ENCODE results near the gene SLC22A6. TPM values are rescaled to one million over a fixed set of nuclear protein-coding genes. Genes with fewer than 3 reads are reported as not detected.

SLC22A6 gene
- total and polyA plus RNA-seq, 3 experiments from 2014 or later = not detected

DNA sequence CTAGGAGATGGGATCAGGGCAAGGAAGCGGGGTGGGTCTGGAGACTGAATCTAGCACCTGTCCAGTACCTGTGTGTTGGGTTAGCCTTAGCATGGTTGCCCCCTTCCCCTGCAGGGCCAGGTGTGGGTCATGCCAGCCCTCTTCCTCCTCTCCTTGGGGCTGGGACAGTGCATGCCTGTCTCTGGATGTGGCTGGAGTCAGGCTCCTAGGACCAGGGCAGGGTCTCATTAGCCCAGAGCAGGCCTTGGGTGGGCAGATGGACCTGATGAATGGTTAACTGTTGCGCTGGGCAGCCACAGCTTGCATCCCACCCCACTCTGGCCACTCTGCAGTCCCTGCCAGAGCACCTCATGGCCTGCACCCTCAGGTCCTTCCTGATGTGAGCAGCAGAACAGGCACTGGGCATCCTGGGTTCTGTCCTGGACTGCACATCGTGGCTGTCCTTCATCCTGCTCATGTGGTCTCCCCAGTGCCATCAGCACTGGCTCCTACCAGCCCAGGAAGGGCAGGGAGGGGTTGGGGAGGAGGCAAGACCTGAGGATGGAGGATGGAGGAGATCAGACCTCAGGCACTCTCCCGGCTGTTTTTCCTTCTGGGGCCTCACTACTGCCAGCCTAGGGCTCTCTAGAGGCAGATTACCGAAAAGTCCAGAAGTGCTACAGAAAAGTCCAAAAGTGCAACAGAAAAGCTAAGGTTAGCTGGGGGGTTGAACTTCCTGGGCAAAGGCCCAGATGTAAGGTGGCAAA is 50.8 kb downstream of the SLC22A6 start:
- no peaks in the 10 kb centered on the region for H3K36me3 Mint-ChIP-seq
- POLR2A ChIA-PET = no interaction called here
- CTCF ChIA-PET = no interaction called here
- H3K27ac Mint-ChIP-seq = no peak overlapping the region
- Histone ChIP-seq H3K27me3 (ENCODE audit: insufficient read depth, low read length, poor library complexity, severe bottlenecking) (no peaks in the 10 kb centered on the region), H3K4me3 (ENCODE audit: low read length) (no peak overlapping the region), H3K4me1 (ENCODE audit: insufficient read depth, low read length) (no peaks in the 10 kb centered on the region), H3K27ac (ENCODE audit: low read depth, low read length) (no peak overlapping the region), H3K9me3 (ENCODE audit: low read length) (no peaks in the 10 kb centered on the region), H3K36me3 (ENCODE audit: insufficient read depth, low read length) (no peaks in the 10 kb centered on the region)
- H3K9me3 Mint-ChIP-seq = no peaks in the 10 kb centered on the region
- no peak overlapping the region for H3K4me3 Mint-ChIP-seq
- DNase-seq = no peak
- no peaks in the 10 kb centered on the region for H3K4me1 Mint-ChIP-seq
- peaks cover 26 to 33% of the 10 kb centered on the region in 2 donors for H3K27me3 Mint-ChIP-seq

- CTCF ChIA-PET = no interaction called here
- H3K27ac Mint-ChIP-seq = no peak overlapping the region
- H3K9me3 ChIP-seq (ENCODE audit: low read length) = no peaks in the 10 kb centered on the region
- no peak overlapping the region for H3K4me3 ChIP-seq (ENCODE audit: low read length)
- no peak overlapping the region for H3K27ac ChIP-seq (ENCODE audit: low read depth, low read length)
- H3K9me3 Mint-ChIP-seq = no peaks in the 10 kb centered on the region
- POLR2A ChIA-PET = no interaction called here
- no peaks in the 10 kb centered on the region for H3K4me1 Mint-ChIP-seq
- H3K4me3 Mint-ChIP-seq = no peak overlapping the region
- H3K27me3 Mint-ChIP-seq = peaks cover 33 to 40% of the 10 kb centered on the region in 2 donors
- DNase-seq = no peak
- no peaks in the 10 kb centered on the region for H3K27me3 ChIP-seq (ENCODE audit: insufficient read depth, low read length, poor library complexity, severe bottlenecking)
- H3K36me3 Mint-ChIP-seq = no peaks in the 10 kb centered on the region
- no peaks in the 10 kb centered on the region for H3K4me1 ChIP-seq (ENCODE audit: insufficient read depth, low read length)
- no peaks in the 10 kb centered on the region for H3K36me3 ChIP-seq (ENCODE audit: insufficient read depth, low read length)
Measured at GRCh38 chr11:62933285-62933684, 51.5 kb downstream of the SLC22A6 start.

DNA sequence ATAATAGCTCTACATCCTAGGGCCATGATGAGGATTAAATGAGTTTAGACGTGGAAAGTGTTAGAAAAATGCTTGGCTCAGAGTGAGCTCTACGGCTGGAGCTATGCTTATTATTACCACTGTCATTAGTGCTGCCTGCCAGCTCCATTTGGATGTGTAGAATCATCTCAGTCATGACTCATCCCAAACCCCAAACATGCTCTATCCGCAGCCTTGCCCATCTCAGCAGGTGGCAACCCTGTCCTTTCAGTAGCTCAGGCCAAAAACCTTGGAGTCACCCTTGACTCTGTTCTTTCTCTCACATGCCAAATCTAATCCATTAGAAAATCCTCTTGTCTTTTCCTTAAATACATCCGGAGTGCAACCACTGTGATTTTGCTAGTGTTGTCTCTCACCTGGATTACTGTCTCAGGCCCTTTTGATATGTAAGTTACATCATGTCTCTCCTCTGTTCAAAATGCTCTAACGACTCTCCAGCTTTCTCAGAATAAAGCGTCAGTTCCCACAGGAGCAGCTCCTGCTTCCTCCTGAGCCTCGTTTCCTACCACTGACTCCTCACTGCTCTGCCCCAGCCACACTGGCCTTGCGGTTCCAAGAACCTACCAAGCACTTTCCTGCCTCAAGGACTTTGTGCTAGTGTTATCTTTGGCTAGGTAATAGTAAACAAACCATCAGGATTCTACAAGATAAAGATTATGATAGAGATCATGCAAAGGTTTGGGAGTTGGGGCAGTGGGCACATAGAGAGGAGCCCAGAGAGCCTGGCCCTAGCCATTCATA is 53.1 kb downstream of the SLC22A6 start:
- H3K4me1 Mint-ChIP-seq = peaks cover 2 to 9% (median 4%) of the 10 kb centered on the region in 3 donors
- no peaks in the 10 kb centered on the region for H3K9me3 Mint-ChIP-seq
- Histone ChIP-seq H3K27me3 (ENCODE audit: insufficient read depth, low read length, poor library complexity, severe bottlenecking) (peaks cover 12% of the 10 kb centered on the region), H3K9me3 (ENCODE audit: low read length) (no peaks in the 10 kb centered on the region), H3K4me3 (ENCODE audit: low read length) (no peak overlapping the region), H3K27ac (ENCODE audit: low read depth, low read length) (no peak overlapping the region), H3K36me3 (ENCODE audit: insufficient read depth, low read length) (no peaks in the 10 kb centered on the region), H3K4me1 (ENCODE audit: insufficient read depth, low read length) (no peaks in the 10 kb centered on the region)
- POLR2A ChIA-PET = no interaction called here
- H3K4me3 Mint-ChIP-seq = no peak overlapping the region
- CTCF ChIA-PET = no interaction called here
- no peak overlapping the region for H3K27ac Mint-ChIP-seq
- DNase-seq = no peak
- H3K36me3 Mint-ChIP-seq = no peaks in the 10 kb centered on the region
- peaks cover 42 to 50% of the 10 kb centered on the region in 2 donors for H3K27me3 Mint-ChIP-seq

GRCh38 chr11:62930666-62931065 is 54.1 kb downstream of the SLC22A6 start:
- H3K36me3 ChIP-seq (ENCODE audit: insufficient read depth, low read length) = no peaks in the 10 kb centered on the region
- H3K27me3 ChIP-seq (ENCODE audit: insufficient read depth, low read length, poor library complexity, severe bottlenecking) = peaks cover 22% of the 10 kb centered on the region
- peaks cover 7 to 19% (median 11%) of the 10 kb centered on the region in 3 donors for H3K4me1 Mint-ChIP-seq
- H3K4me3 Mint-ChIP-seq = no peak overlapping the region
- H3K36me3 Mint-ChIP-seq = no peaks in the 10 kb centered on the region
- ChIA-PET POLR2A (no interaction called here), CTCF (no interaction called here)
- peaks cover 8% of the 10 kb centered on the region for H3K4me1 ChIP-seq (ENCODE audit: insufficient read depth, low read length)
- DNase-seq = no peak
- H3K9me3 ChIP-seq (ENCODE audit: low read length) = no peaks in the 10 kb centered on the region
- H3K27ac Mint-ChIP-seq = no peak overlapping the region
- H3K9me3 Mint-ChIP-seq = no peaks in the 10 kb centered on the region
- no peak overlapping the region for H3K27ac ChIP-seq (ENCODE audit: low read depth, low read length)
- H3K27me3 Mint-ChIP-seq = peaks cover 51 to 60% of the 10 kb centered on the region in 2 donors
- H3K4me3 ChIP-seq (ENCODE audit: low read length) = no peak overlapping the region

- H3K4me3 ChIP-seq (ENCODE audit: low read length) = no peak overlapping the region
- no peaks in the 10 kb centered on the region for H3K9me3 ChIP-seq (ENCODE audit: low read length)
- no peak overlapping the region for H3K27ac ChIP-seq (ENCODE audit: low read depth, low read length)
- CTCF ChIA-PET = interaction anchor here (1.2 kb wide), 1 partner anchor 24 kb away, joined by 3 read pairs; no protein-coding TSS in a partner anchor
- Mint-ChIP-seq H3K36me3 (no peaks in the 10 kb centered on the region), H3K27me3 (peaks cover 55 to 65% of the 10 kb centered on the region in 2 donors), H3K27ac (no peak overlapping the region), H3K4me1 (peaks cover 12 to 24% (median 13%) of the 10 kb centered on the region in 3 donors), H3K9me3 (no peaks in the 10 kb centered on the region), H3K4me3 (no peak overlapping the region)
- no peak for DNase-seq
- H3K36me3 ChIP-seq (ENCODE audit: insufficient read depth, low read length) = no peaks in the 10 kb centered on the region
- POLR2A ChIA-PET = no interaction called here
- peaks cover 27% of the 10 kb centered on the region for H3K27me3 ChIP-seq (ENCODE audit: insufficient read depth, low read length, poor library complexity, severe bottlenecking)
- peaks cover 13% of the 10 kb centered on the region for H3K4me1 ChIP-seq (ENCODE audit: insufficient read depth, low read length)
Measured at GRCh38 chr11:62930157-62930556, 54.6 kb downstream of the SLC22A6 start.

- Mint-ChIP-seq H3K9me3 (no peaks in the 10 kb centered on the region), H3K27ac (no peak overlapping the region), H3K4me1 (peaks cover 21 to 39% (median 28%) of the 10 kb centered on the region in 3 donors), H3K4me3 (no peak overlapping the region), H3K27me3 (peaks cover 66 to 81% of the 10 kb centered on the region in 2 donors), H3K36me3 (no peaks in the 10 kb centered on the region)
- POLR2A ChIA-PET = no interaction called here
- DNase-seq = no peak
- CTCF ChIA-PET = no interaction called here
- H3K4me3 ChIP-seq (ENCODE audit: low read length) = no peak overlapping the region
- peaks cover 36% of the 10 kb centered on the region for H3K27me3 ChIP-seq (ENCODE audit: insufficient read depth, low read length, poor library complexity, severe bottlenecking)
- no peaks in the 10 kb centered on the region for H3K36me3 ChIP-seq (ENCODE audit: insufficient read depth, low read length)
- H3K4me1 ChIP-seq (ENCODE audit: insufficient read depth, low read length) = peaks cover 20% of the 10 kb centered on the region
- no peak overlapping the region for H3K27ac ChIP-seq (ENCODE audit: low read depth, low read length)
- no peaks in the 10 kb centered on the region for H3K9me3 ChIP-seq (ENCODE audit: low read length)
Measured at GRCh38 chr11:62928011-62928410, 56.8 kb downstream of the SLC22A6 start.

DNA sequence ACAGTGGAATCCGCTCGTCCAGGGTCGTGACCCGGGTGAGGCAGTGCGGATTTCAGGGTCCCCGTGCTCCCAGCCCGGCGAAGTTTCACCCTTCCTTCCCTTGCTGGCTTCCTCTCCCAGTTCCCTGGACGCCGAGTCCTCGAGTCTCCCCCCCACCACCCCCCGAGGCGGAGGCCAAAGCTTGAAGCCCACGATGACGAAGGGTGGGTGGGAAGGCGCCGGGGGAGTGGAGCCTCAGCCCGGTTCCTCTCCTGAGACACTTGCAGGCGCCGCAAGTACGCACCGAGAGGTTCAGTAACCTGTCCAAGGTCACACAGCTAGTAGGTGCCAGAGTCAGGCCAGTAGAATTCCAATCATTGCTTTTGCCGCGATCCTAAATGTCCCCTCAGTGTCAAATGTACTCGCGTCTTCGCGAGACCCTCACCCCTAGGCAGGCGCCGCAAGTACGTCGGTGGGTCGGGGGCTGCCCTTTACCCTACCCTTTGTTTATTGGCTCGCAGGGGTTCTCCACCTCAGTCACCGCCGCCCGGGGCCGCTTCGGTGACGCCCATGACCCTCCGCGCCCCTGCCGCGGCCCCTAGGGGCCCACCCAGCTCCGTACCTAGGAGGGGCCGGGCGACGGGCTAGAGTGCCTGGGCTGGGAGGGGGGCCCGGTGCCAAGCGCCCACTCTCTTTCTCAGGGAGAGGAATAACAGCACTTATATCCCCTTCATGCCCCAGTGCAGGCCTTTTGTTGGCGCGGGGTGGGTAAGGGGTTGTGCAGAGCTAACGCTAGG is 57.9 kb downstream of the SLC22A6 start:
- Mint-ChIP-seq H3K4me3 (peak overlapping the region in 5 of 7 donors; percentile 25 to 76 (median 66)), H3K4me1 (peaks cover 24 to 44% (median 33%) of the 10 kb centered on the region in 3 donors), H3K27ac (no peak overlapping the region), H3K9me3 (no peaks in the 10 kb centered on the region), H3K27me3 (peaks cover 77 to 87% of the 10 kb centered on the region in 2 donors), H3K36me3 (peaks cover 0 to 2% (median 0%) of the 10 kb centered on the region in 3 donors)
- H3K4me3 ChIP-seq (ENCODE audit: low read length) = no peak overlapping the region
- peaks cover 20% of the 10 kb centered on the region for H3K4me1 ChIP-seq (ENCODE audit: insufficient read depth, low read length)
- H3K36me3 ChIP-seq (ENCODE audit: insufficient read depth, low read length) = no peaks in the 10 kb centered on the region
- H3K9me3 ChIP-seq (ENCODE audit: low read length) = no peaks in the 10 kb centered on the region
- CTCF ChIA-PET = interaction anchor here (1.4 to 5.0 kb wide), 2 partner anchors 18 to 21 kb away, joined by 3 to 23 read pairs; no protein-coding TSS in a partner anchor
- POLR2A ChIA-PET = no interaction called here
- no peak overlapping the region for H3K27ac ChIP-seq (ENCODE audit: low read depth, low read length)
- DNase-seq = no peak
- peaks cover 39% of the 10 kb centered on the region for H3K27me3 ChIP-seq (ENCODE audit: insufficient read depth, low read length, poor library complexity, severe bottlenecking)
